A549 (cell line): Measurements from ENCODE around the gene OR4F6. TPM values are rescaled to one million over a fixed set of nuclear protein-coding genes. Genes with fewer than 3 reads are reported as not detected.

Experiments used
- ATAC-seq, 2 experiments: fragments of 200-7000 bp in 1 of 2; fragments of >200 bp in 1 of 2; cut with Nextera tagmentation in 1 of 2; cut with Tn5 transposase in 1 of 2; 3 replicates each; pipeline versions ENCODE4 v1.8.0 to v1.9.1; 2018 to 2020; ENCODE audit warnings: mild to moderate bottlenecking in 1 of 2, moderate library complexity in 1 of 2
- CTCF ChIA-PET: fragments of 300-600 bp; sonication (Branson Sonifier 250); formaldehyde crosslinking; extraction: SDS; loops from one replicate; lab custom pipeline; 2021; ENCODE audit warnings: antibody characterized with exemption, inconsistent platforms; lab: Yijun Ruan, JAX
- POLR2A ChIA-PET: fragments of 350-600 bp; formaldehyde crosslinking; extraction: SDS; loops from one replicate; lab custom pipeline; 2021; ENCODE audit warnings: antibody characterized with exemption, inconsistent platforms; lab: Yijun Ruan, JAX
- DNase-seq, 2 experiments: peaks; one replicate each; pipeline versions ENCODE4 v3.0.0 to v3.0.0-alpha.2; 2011 to 2016; ENCODE audit warnings: low read depth in 1 of 2, low spot score in 1 of 2
- FAIRE-seq: peaks from 2 replicates; lab custom pipeline; 2011; peaks lifted over from hg19 to GRCh38; lab: Jason Lieb, UNC
- H3K27ac ChIP-seq, 2 experiments: fragments of >200 bp; sonication (Bioruptor Twin); formaldehyde crosslinking; 3 replicates each; pipeline ENCODE4 v1.5.1; 2016 to 2017
- H3K4me1 ChIP-seq: fragments of >200 bp; sonication (Bioruptor Twin); formaldehyde crosslinking; 3 replicates; pipeline ENCODE4 v1.6.1; 2016
- H3K4me2 ChIP-seq: fragments of >200 bp; sonication (Bioruptor Twin); formaldehyde crosslinking; 3 replicates; pipeline ENCODE4 v1.6.1; 2016
- H3K4me3 ChIP-seq: fragments of >200 bp; sonication (Bioruptor Twin); formaldehyde crosslinking; 3 replicates; pipeline ENCODE4 v1.5.1; 2016
- H3K9me3 ChIP-seq: fragments of >200 bp; sonication (Bioruptor Twin); formaldehyde crosslinking; 3 replicates; pipeline ENCODE4 v1.6.1; 2016
- BCL3 ChIP-seq: fragments of >200 bp; sonication (Bioruptor Twin); formaldehyde crosslinking; IDR thresholded peaks from 3 replicates; pipeline ENCODE4 v1.6.1; 2016
- CHD2 ChIP-seq: fragments of 150-350 bp; IDR thresholded peaks from 2 replicates; pipeline ENCODE4 v1.6.1; 2014; ENCODE audit warnings: low read length; ENCODE audit not compliant: partially characterized antibody
- CHD4 ChIP-seq: fragments of 200-600 bp; sonication (generic); IDR thresholded peaks from 2 replicates; pipeline ENCODE4 v1.6.1; 2016; ENCODE audit warnings: antibody characterized with exemption, mild to moderate bottlenecking, borderline replicate concordance
- EHMT2 ChIP-seq: fragments of 200-600 bp; sonication (generic); IDR thresholded peaks from 2 replicates; pipeline ENCODE4 v1.6.1; 2016; ENCODE audit warnings: antibody characterized with exemption, low read depth, mild to moderate bottlenecking, moderate library complexity
- EP300 ChIP-seq, 2 experiments: fragments of >200 bp; sonication (Bioruptor Twin); formaldehyde crosslinking; IDR thresholded peaks; 2 replicates in 1 of 2; 3 replicates in 1 of 2; pipeline ENCODE4 v1.6.1; 2016 to 2017
- ESRRA ChIP-seq: fragments of 150-350 bp; IDR thresholded peaks from 2 replicates; pipeline ENCODE4 v1.6.1; 2014; ENCODE audit warnings: mild to moderate bottlenecking, low read length, borderline replicate concordance
- FOSB ChIP-seq: fragments of 250-450 bp; sonication (Bioruptor Pico); IDR thresholded peaks from 2 replicates; pipeline ENCODE4 v1.5.0; 2020; ENCODE audit warnings: mild to moderate bottlenecking, moderate library complexity
- FOSL2 ChIP-seq, 2 experiments: fragments of 450-650 bp in 1 of 2; fragments of >200 bp in 1 of 2; sonication (Bioruptor Twin) in 1 of 2; formaldehyde crosslinking; IDR thresholded peaks; 2 replicates each; pipeline versions ENCODE4 v1.5.0 to v1.6.1; 2016 to 2020; ENCODE audit warnings: mild to moderate bottlenecking in 1 of 2, moderate library complexity in 1 of 2
- GATA3 ChIP-seq: IDR thresholded peaks from 2 replicates; pipeline ENCODE4 v1.6.1; 2012; ENCODE audit warnings: borderline replicate concordance
- HEYL ChIP-seq: fragments of 250-450 bp; sonication (Bioruptor Pico); IDR thresholded peaks from 2 replicates; pipeline ENCODE4 v1.8.0; 2021; ENCODE audit warnings: mild to moderate bottlenecking, moderate library complexity
- HOXB13 ChIP-seq: fragments of 250-450 bp; sonication (Bioruptor Pico); IDR thresholded peaks from 2 replicates; pipeline ENCODE4 v1.5.0; 2020; ENCODE audit warnings: low read depth, mild to moderate bottlenecking, moderate library complexity
- JUN ChIP-seq, 2 experiments: fragments of >200 bp; sonication (Bioruptor Twin); formaldehyde crosslinking; IDR thresholded peaks; 2 replicates in 1 of 2; 3 replicates in 1 of 2; pipeline ENCODE4 v1.6.1; 2016 to 2017
- JUNB ChIP-seq: fragments of >200 bp; sonication (Bioruptor Twin); formaldehyde crosslinking; IDR thresholded peaks from 2 replicates; pipeline ENCODE4 v1.6.1; 2016
- KDM1A ChIP-seq: fragments of 200-600 bp; sonication (generic); IDR thresholded peaks from 2 replicates; pipeline ENCODE4 v1.6.1; 2016; ENCODE audit warnings: low read depth, mild to moderate bottlenecking
- SMC3 ChIP-seq: fragments of >200 bp; sonication (Bioruptor Twin); formaldehyde crosslinking; IDR thresholded peaks from 3 replicates; pipeline ENCODE4 v1.6.1; 2018; ENCODE audit warnings: inconsistent platforms
- SREBF2 ChIP-seq: fragments of 450-650 bp; IDR thresholded peaks from 2 replicates; pipeline ENCODE4 v1.6.1; 2014; ENCODE audit warnings: mild to moderate bottlenecking, moderate library complexity
- ZNF302 ChIP-seq: fragments of 250-450 bp; sonication (Bioruptor Pico); IDR thresholded peaks from 2 replicates; pipeline ENCODE4 v1.9.0; 2021; ENCODE audit warnings: inconsistent platforms, mild to moderate bottlenecking, moderate library complexity
- WGBS: methylation state at CpG from one replicate; pipeline ENCODE4 v1.1.6; 2017; ENCODE audit errors: missing lambda C conversion rate; 5-methylcytosine and 5-hydroxymethylcytosine counted together
- polyA plus RNA-seq, 4 experiments: library from polyadenylated mRNA; depleted of rRNA in 3 of 4; stranded (reverse); fragments of >200 nt; fragmentation: RNase III in 1 of 4; extraction: RNeasy Plus Mini Kit Qiagen cat#74134 plus additional on column Dnase treatment in 1 of 4; gene quantifications; 2 replicates in 3 of 4; 3 replicates in 1 of 4; pipeline ENCODE4 v1.2.3, GENCODE V29; 2011 to 2017
- small RNA-seq, 6 experiments: library from RNA; depleted of rRNA; stranded (forward); fragments of <200 nt; gene quantifications; one replicate each; pipeline ENCODE3, GENCODE V24; 2012
- TF ChIP-seq, protein P1 (sequence below): fragments of 200-600 bp; sonication (generic); IDR thresholded peaks from 2 replicates; pipeline ENCODE4 v1.6.1; 2016; ENCODE audit warnings: antibody characterized with exemption, mild to moderate bottlenecking, moderate library complexity

Gene OR4F6
- polyA plus RNA-seq, 2 of the 4 experiments (the other 2 are of a cell fraction), result not detected

- ATAC-seq, result no peak
- no peak overlapping the region for H3K4me2 ChIP-seq
- no peak for DNase-seq
- H3K4me3 ChIP-seq, result no peak overlapping the region
- FAIRE-seq, result no peak
- H3K4me1 ChIP-seq, result no peaks in the 10 kb centered on the region
- POLR2A ChIA-PET, result no interaction called here
- no peak for TF ChIP-seq FOSB (CRISPR knock-in tag)
- no peak for TF ChIP-seq JUNB
- TF ChIP-seq HOXB13 (CRISPR knock-in tag), result no peak
- no peak for TF ChIP-seq CHD2
- no peak for TF ChIP-seq ZNF302 (CRISPR knock-in tag)
- no peak for TF ChIP-seq SREBF2
- H3K27ac ChIP-seq, result no peak overlapping the region
- H3K9me3 ChIP-seq, result no peaks in the 10 kb centered on the region
- CTCF ChIA-PET, result no interaction called here
- 17% methylated on average over 3 of the region's 3 CpGs for WGBS
Measured at GRCh38 chr15:101841656-101842055, 38.3 kb downstream of the OR4F6 start.

GRCh38 chr15:101844916-101845315 lies 41.6 kb downstream of the OR4F6 start:
- 32% methylated on average over 6 of the region's 6 CpGs for WGBS
- FAIRE-seq (no peak), DNase-seq (no peak), ATAC-seq (no peak)
- H3K27ac ChIP-seq, result no peak overlapping the region
- no peak overlapping the region for H3K4me2 ChIP-seq
- H3K9me3 ChIP-seq, result no peaks in the 10 kb centered on the region
- POLR2A ChIA-PET, result no interaction called here
- TF ChIP-seq CHD4, result no peak
- no peak for TF ChIP-seq GATA3
- TF ChIP-seq BCL3, result no peak
- no peak for TF ChIP-seq JUNB
- TF ChIP-seq HEYL (CRISPR knock-in tag), result no peak
- TF ChIP-seq, protein P1, sequence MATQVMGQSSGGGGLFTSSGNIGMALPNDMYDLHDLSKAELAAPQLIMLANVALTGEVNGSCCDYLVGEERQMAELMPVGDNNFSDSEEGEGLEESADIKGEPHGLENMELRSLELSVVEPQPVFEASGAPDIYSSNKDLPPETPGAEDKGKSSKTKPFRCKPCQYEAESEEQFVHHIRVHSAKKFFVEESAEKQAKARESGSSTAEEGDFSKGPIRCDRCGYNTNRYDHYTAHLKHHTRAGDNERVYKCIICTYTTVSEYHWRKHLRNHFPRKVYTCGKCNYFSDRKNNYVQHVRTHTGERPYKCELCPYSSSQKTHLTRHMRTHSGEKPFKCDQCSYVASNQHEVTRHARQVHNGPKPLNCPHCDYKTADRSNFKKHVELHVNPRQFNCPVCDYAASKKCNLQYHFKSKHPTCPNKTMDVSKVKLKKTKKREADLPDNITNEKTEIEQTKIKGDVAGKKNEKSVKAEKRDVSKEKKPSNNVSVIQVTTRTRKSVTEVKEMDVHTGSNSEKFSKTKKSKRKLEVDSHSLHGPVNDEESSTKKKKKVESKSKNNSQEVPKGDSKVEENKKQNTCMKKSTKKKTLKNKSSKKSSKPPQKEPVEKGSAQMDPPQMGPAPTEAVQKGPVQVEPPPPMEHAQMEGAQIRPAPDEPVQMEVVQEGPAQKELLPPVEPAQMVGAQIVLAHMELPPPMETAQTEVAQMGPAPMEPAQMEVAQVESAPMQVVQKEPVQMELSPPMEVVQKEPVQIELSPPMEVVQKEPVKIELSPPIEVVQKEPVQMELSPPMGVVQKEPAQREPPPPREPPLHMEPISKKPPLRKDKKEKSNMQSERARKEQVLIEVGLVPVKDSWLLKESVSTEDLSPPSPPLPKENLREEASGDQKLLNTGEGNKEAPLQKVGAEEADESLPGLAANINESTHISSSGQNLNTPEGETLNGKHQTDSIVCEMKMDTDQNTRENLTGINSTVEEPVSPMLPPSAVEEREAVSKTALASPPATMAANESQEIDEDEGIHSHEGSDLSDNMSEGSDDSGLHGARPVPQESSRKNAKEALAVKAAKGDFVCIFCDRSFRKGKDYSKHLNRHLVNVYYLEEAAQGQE, result no peak
- no peak for TF ChIP-seq ESRRA
- TF ChIP-seq EP300 (IDR thresholded peaks at IDR 0.05), result no peak
- TF ChIP-seq SMC3, result no peak
- TF ChIP-seq FOSL2 (IDR thresholded peaks at IDR 0.05), result no peak
- TF ChIP-seq FOSL2 (CRISPR knock-in tag; IDR thresholded peaks at IDR 0.05), result no peak
- no peak for TF ChIP-seq JUN (IDR thresholded peaks at IDR 0.05)
- TF ChIP-seq FOSB (CRISPR knock-in tag), result no peak
- no peak for TF ChIP-seq KDM1A
- no peak overlapping the region for H3K4me3 ChIP-seq
- CTCF ChIA-PET, result no interaction called here
- H3K4me1 ChIP-seq, result no peaks in the 10 kb centered on the region

- H3K27ac ChIP-seq, result no peak overlapping the region
- no peaks in the 10 kb centered on the region for H3K4me1 ChIP-seq
- ChIA-PET POLR2A (no interaction called here), CTCF (no interaction called here)
- no peak overlapping the region for H3K4me2 ChIP-seq
- DNase-seq (no peak), FAIRE-seq (no peak), ATAC-seq (no peak)
- no peak overlapping the region for H3K4me3 ChIP-seq
- no peaks in the 10 kb centered on the region for H3K9me3 ChIP-seq
- no peak for TF ChIP-seq EHMT2
- 2% methylated on average over 1 of the region's 1 CpG for WGBS
Measured at GRCh38 chr15:101852356-101852755, 49.0 kb downstream of the OR4F6 start.

Small RNA genes within 50 kb of the gene (small RNA-seq; reads per million reads assigned to genes)
- 0 reads per million in 6 experiments for gene RN7SL209P

Other genes with a start within 250 kb of the OR4F6 start
- 76.6 TPM in 2 replicates for gene TM2D3, start 151.1 kb upstream of the OR4F6 start, polyA plus RNA-seq (2011; rRNA removed)
- gene TM2D3, start 151.1 kb upstream of the OR4F6 start, polyA plus RNA-seq (2017; fragmentation: RNase III; extraction: RNeasy Plus Mini Kit Qiagen cat#74134 plus additional on column Dnase treatment), result 37.5 to 40.6 TPM (median 39.6 TPM) in 3 replicates
- gene TARS3, start 79.0 kb upstream of the OR4F6 start, polyA plus RNA-seq (2011; rRNA removed), result 6.7 and 6.8 TPM in 2 replicates
- 9.5 to 11.2 TPM (median 10.1 TPM) in 3 replicates for gene TARS3, start 79.0 kb upstream of the OR4F6 start, polyA plus RNA-seq (2017; fragmentation: RNase III; extraction: RNeasy Plus Mini Kit Qiagen cat#74134 plus additional on column Dnase treatment)
- not detected in 2 replicates for gene OR4F15, start 8.7 kb downstream of the OR4F6 start, polyA plus RNA-seq (2011; rRNA removed)
- not detected in 3 replicates for gene OR4F15, start 8.7 kb downstream of the OR4F6 start, polyA plus RNA-seq (2017; fragmentation: RNase III; extraction: RNeasy Plus Mini Kit Qiagen cat#74134 plus additional on column Dnase treatment)